ENCODE results near the gene IL37.

GRCh38 chr2:112947374-112947773 is 36.4 kb downstream of the IL37 start:
- TF ChIP-seq, protein P1, sequence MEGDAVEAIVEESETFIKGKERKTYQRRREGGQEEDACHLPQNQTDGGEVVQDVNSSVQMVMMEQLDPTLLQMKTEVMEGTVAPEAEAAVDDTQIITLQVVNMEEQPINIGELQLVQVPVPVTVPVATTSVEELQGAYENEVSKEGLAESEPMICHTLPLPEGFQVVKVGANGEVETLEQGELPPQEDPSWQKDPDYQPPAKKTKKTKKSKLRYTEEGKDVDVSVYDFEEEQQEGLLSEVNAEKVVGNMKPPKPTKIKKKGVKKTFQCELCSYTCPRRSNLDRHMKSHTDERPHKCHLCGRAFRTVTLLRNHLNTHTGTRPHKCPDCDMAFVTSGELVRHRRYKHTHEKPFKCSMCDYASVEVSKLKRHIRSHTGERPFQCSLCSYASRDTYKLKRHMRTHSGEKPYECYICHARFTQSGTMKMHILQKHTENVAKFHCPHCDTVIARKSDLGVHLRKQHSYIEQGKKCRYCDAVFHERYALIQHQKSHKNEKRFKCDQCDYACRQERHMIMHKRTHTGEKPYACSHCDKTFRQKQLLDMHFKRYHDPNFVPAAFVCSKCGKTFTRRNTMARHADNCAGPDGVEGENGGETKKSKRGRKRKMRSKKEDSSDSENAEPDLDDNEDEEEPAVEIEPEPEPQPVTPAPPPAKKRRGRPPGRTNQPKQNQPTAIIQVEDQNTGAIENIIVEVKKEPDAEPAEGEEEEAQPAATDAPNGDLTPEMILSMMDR (IDR thresholded peaks at IDR 0.05) = no peak
- TF ChIP-seq POLR2A (IDR thresholded peaks at IDR 0.05) = no peak
